HG02571 (cell line): ENCODE results near the gene FXYD2.
"Not testable (repeated sequence)": the region's sequence is repeated elsewhere in the genome, so short reads cannot be mapped to it uniquely, and the experiment has no call there.

Experiments used
- ATAC-seq: cut with Tn5 transposase; IDR thresholded peaks from one replicate; pipeline ENCODE4 v1.9.1; 2021; ENCODE audit warnings: mild to moderate bottlenecking, moderate library complexity; ENCODE audit not compliant: unreplicated experiment

The FXYD2 gene

GRCh38 chr11:117822074-117823033, 2.2 kb downstream of the FXYD2 start:
- no peak for ATAC-seq

GRCh38 chr11:117821431-117821830, 3.1 kb downstream of the FXYD2 start:
- no peak for ATAC-seq

GRCh38 chr11:117820516-117820915, 4.0 kb downstream of the FXYD2 start:
- ATAC-seq = no peak

- no peak for ATAC-seq
Observed at GRCh38 chr11:117820071-117820470, 4.5 kb downstream of the FXYD2 start.

- ATAC-seq = no peak
Observed at GRCh38 chr11:117819096-117820040, 5.2 kb downstream of the FXYD2 start.

GRCh38 chr11:117818041-117818873, 6.3 kb downstream of the FXYD2 start:
- ATAC-seq = no peak

- ATAC-seq = no peak
Observed at GRCh38 chr11:117817368-117818040, 7.0 kb downstream of the FXYD2 start.

- ATAC-seq = no peak
Observed at GRCh38 chr11:117816846-117817367, 7.6 kb downstream of the FXYD2 start.

- no peak for ATAC-seq
Observed at GRCh38 chr11:117816151-117816741, 8.3 kb downstream of the FXYD2 start.

- peak; percentile 69 for ATAC-seq
Observed at GRCh38 chr11:117815262-117815803, 9.2 kb downstream of the FXYD2 start.

- peak; percentile 41 for ATAC-seq
Observed at GRCh38 chr11:117814766-117815261, 9.7 kb downstream of the FXYD2 start.

- no peak for ATAC-seq
Observed at GRCh38 chr11:117814204-117814765, 10.3 kb downstream of the FXYD2 start.

GRCh38 chr11:117810056-117810451, 14.5 kb downstream of the FXYD2 start:
- ATAC-seq = not testable (repeated sequence)

- no peak for ATAC-seq
Observed at GRCh38 chr11:117809236-117810055, 15.1 kb downstream of the FXYD2 start.

GRCh38 chr11:117808784-117809183, 15.8 kb downstream of the FXYD2 start:
- ATAC-seq = no peak

GRCh38 chr11:117807482-117808327, 16.8 kb downstream of the FXYD2 start:
- ATAC-seq = no peak

- ATAC-seq = no peak
Observed at GRCh38 chr11:117806846-117807245, 17.7 kb downstream of the FXYD2 start.
